Stomach (tissue), 4 donors: Measurements from ENCODE around the gene FAM107B.

Experiments used
- CTCF ChIP-seq, 7 experiments: fragments of 450-650 bp in 4 of 7; fragments of 200-600 bp in 3 of 7; sonication (generic) in 3 of 7; IDR thresholded peaks; one replicate each; pipeline ENCODE4 v1.5.1; 2016 to 2019; ENCODE audit warnings: antibody characterized with exemption in 7 of 7, control low read depth in 2 of 7, mild to moderate bottlenecking in 1 of 7
- EP300 ChIP-seq: sonication (generic); formaldehyde crosslinking; IDR thresholded peaks from one replicate; pipeline ENCODE4 v1.6.1; 2017; ENCODE audit warnings: antibody characterized with exemption

- TF ChIP-seq EP300 (no peak), CTCF (IDR thresholded peaks at IDR 0.05) (no peak)
Measured at GRCh38 chr10:14757394-14757793, 17.3 kb downstream of the FAM107B start.
